Kidney (tissue), 14 donors: ENCODE results near the gene IL1B. TPM values are rescaled to one million over a fixed set of nuclear protein-coding genes. Genes with fewer than 3 reads are reported as not detected.

ENCODE experiments used
- DNase-seq, 5 donors: peaks; one replicate each; pipeline ENCODE4 v3.0.0-alpha.2; 2013 to 2020
- FAIRE-seq: peaks from 2 replicates; lab custom pipeline; 2012; peaks lifted over from hg19 to GRCh38; lab: Jason Lieb, UNC
- H3K27ac ChIP-seq, 2 donors: one replicate each; pipeline ENCODE4 v1.7.0; 2013; ENCODE audit warnings: low read depth in 2 of 2, low read length in 2 of 2, inconsistent platforms in 1 of 2
- H3K27me3 ChIP-seq: one replicate; pipeline ENCODE4 v1.7.1; 2013; ENCODE audit warnings: low read length, inconsistent platforms; ENCODE audit not compliant: control insufficient read depth, insufficient read depth
- H3K36me3 ChIP-seq, 3 donors: one replicate each; pipeline versions ENCODE4 v1.7.0 to v1.7.1; 2013; ENCODE audit warnings: low read length in 3 of 3, control low read depth in 1 of 3, inconsistent platforms in 1 of 3; ENCODE audit not compliant: insufficient read depth in 3 of 3, control insufficient read depth in 2 of 3
- H3K4me1 ChIP-seq, 3 donors: one replicate each; pipeline versions ENCODE4 v1.7.0 to v1.7.1; 2013; ENCODE audit warnings: low read length in 3 of 3, inconsistent platforms in 1 of 3, low read depth in 1 of 3; ENCODE audit not compliant: control insufficient read depth in 2 of 3, insufficient read depth in 2 of 3
- H3K4me3 ChIP-seq, 3 donors: one replicate each; pipeline versions ENCODE4 v1.7.0 to v1.8.1; 2013; ENCODE audit warnings: low read length in 3 of 3, control low read depth in 1 of 3, inconsistent platforms in 1 of 3
- H3K9ac ChIP-seq, 3 donors: one replicate each; pipeline versions ENCODE4 v1.7.0 to v1.7.1; 2013; ENCODE audit warnings: low read length in 3 of 3, control low read depth in 1 of 3, inconsistent platforms in 1 of 3
- H3K9me3 ChIP-seq, 3 donors: one replicate each; pipeline versions ENCODE4 v1.7.0 to v1.7.1; 2013; ENCODE audit warnings: low read length in 3 of 3, control low read depth in 1 of 3, inconsistent platforms in 1 of 3; ENCODE audit not compliant: control insufficient read depth in 2 of 3, insufficient read depth in 1 of 3
- CTCF ChIP-seq: IDR thresholded peaks from 3 replicates; pipeline ENCODE4 v1.5.1; 2012; ENCODE audit warnings: mild to moderate bottlenecking, moderate library complexity, borderline replicate concordance; ENCODE audit not compliant: insufficient read depth; ENCODE audit errors: extremely low read depth
- intact Hi-C: fragments of 100-400 bp; cut with DNase I; formaldehyde crosslinking; loops from one replicate; pipeline ENCODE4 v1.11.1; 2022
- polyA plus RNA-seq: library from polyadenylated mRNA; stranded (reverse); fragments of 350-450 nt; fragmentation: Illumina TruSeq; extraction: RNeasy Lipid Tissue Mini Kit (QIAGEN cat#74804); gene quantifications from one replicate; pipeline ENCODE4 v1.2.3, GENCODE V29; 2014; ENCODE audit warnings: low read depth, low replicate concordance; ENCODE audit not compliant: insufficient read depth
- total RNA-seq: library from RNA; stranded (reverse); fragmentation: NEBNext Ultra II Directional; extraction: Animal tissue kit (Norgen Biotek cat#: 25700); gene quantifications from one replicate; pipeline ENCODE4 v1.2.1, GENCODE V29; 2021
- donor health status: control.
- donor health status: control.
- donor health status: control.
- donor health status: control.
- donor health status: control.
- donor health status: DM: yes; HTN: yes; CAD: no.
- donor health status: Normal renal cell carcinoma (clear cell type).

The IL1B gene
- total and polyA plus RNA-seq, 2 donors from 2014 or later, result 0.56 to 2.9 TPM

GRCh38 chr2:112789186-112789585 is 47.4 kb downstream of the IL1B start:
- TF ChIP-seq CTCF, result no peak

GRCh38 chr2:112788653-112789052 is 47.9 kb downstream of the IL1B start:
- Histone ChIP-seq H3K9me3 (no peaks in the 10 kb centered on the region), H3K4me1 (no peaks in the 10 kb centered on the region), H3K4me3 (no peak overlapping the region), H3K36me3 (no peaks in the 10 kb centered on the region), H3K9ac (no peak overlapping the region), H3K27ac (no peak overlapping the region), H3K27me3 (no peaks in the 10 kb centered on the region)
- intact Hi-C loops, result no loop called here
- FAIRE-seq, result no peak
- DNase-seq, result no peak
- TF ChIP-seq CTCF, result no peak

More at GRCh38 chr2:112789186-112789585, 47.4 kb downstream of the IL1B start:
- intact Hi-C loops, result no loop called here
- Histone ChIP-seq H3K4me1 (no peaks in the 10 kb centered on the region), H3K9ac (no peak overlapping the region), H3K4me3 (no peak overlapping the region), H3K27ac (no peak overlapping the region), H3K36me3 (no peaks in the 10 kb centered on the region), H3K9me3 (no peaks in the 10 kb centered on the region), H3K27me3 (no peaks in the 10 kb centered on the region)
- DNase-seq (no peak), FAIRE-seq (no peak)

GRCh38 chr2:112787729-112788393 is 48.7 kb downstream of the IL1B start:
- no peak for FAIRE-seq
- no peak for TF ChIP-seq CTCF
- no peak for DNase-seq
- Histone ChIP-seq H3K9ac (no peak overlapping the region), H3K4me1 (no peaks in the 10 kb centered on the region), H3K9me3 (no peaks in the 10 kb centered on the region), H3K36me3 (no peaks in the 10 kb centered on the region), H3K4me3 (no peak overlapping the region), H3K27ac (no peak overlapping the region), H3K27me3 (no peaks in the 10 kb centered on the region)
- intact Hi-C loops, result no loop called here

GRCh38 chr2:112787294-112787693 is 49.3 kb downstream of the IL1B start:
- Histone ChIP-seq H3K4me3 (no peak overlapping the region), H3K9ac (no peak overlapping the region), H3K27ac (no peak overlapping the region), H3K9me3 (no peaks in the 10 kb centered on the region), H3K4me1 (no peaks in the 10 kb centered on the region), H3K27me3 (no peaks in the 10 kb centered on the region), H3K36me3 (no peaks in the 10 kb centered on the region)
- FAIRE-seq (no peak), DNase-seq (no peak)
- intact Hi-C loops, result no loop called here
- no peak for TF ChIP-seq CTCF
